Activated T-cell treated with anti-CD3 and anti-CD28 coated beads, Interleukin-2, amount 50 U/mL, for 72 hours (primary cell): ENCODE results near the gene MELTF. TPM values are rescaled to one million over a fixed set of nuclear protein-coding genes. Genes with fewer than 3 reads are reported as not detected.

Experiments
- ATAC-seq, 2 donors: fragments of 150-1000 bp; cut with Tn5 transposase; replicated peaks in 1 of 2; 2 replicates each; pipeline ENCODE4 v1.10.0; 2021; ENCODE audit warnings: moderate library complexity in 2 of 2, mild to moderate bottlenecking in 1 of 2
- DNase-seq, 2 donors: peaks; one replicate each; pipeline ENCODE4 v3.0.0; 2021 to 2022; ENCODE audit warnings: mixed read lengths in 1 of 2
- H3K27ac Mint-ChIP-seq: one replicate; pipeline ENCODE4 v1.8.0; 2022; ENCODE audit warnings: mild to moderate bottlenecking, moderate library complexity, mixed read lengths
- H3K27me3 Mint-ChIP-seq: one replicate; pipeline ENCODE4 v1.8.0; 2022; ENCODE audit warnings: low read depth, mixed read lengths
- H3K36me3 Mint-ChIP-seq, 2 donors: one replicate each; pipeline ENCODE4 v1.8.0; 2022; ENCODE audit warnings: mixed read lengths in 2 of 2, mild to moderate bottlenecking in 1 of 2; ENCODE audit not compliant: insufficient read depth in 2 of 2
- H3K4me1 Mint-ChIP-seq: one replicate; pipeline ENCODE4 v1.8.0; 2022; ENCODE audit warnings: low read depth, mixed read lengths
- H3K4me3 Mint-ChIP-seq, 2 donors: one replicate each; pipeline ENCODE4 v1.8.0; 2022; ENCODE audit warnings: mild to moderate bottlenecking in 2 of 2, mixed read lengths in 2 of 2, moderate library complexity in 2 of 2
- H3K9me3 Mint-ChIP-seq, 2 donors: one replicate each; pipeline ENCODE4 v1.8.0; 2022; ENCODE audit warnings: mixed read lengths in 2 of 2
- total RNA-seq, 2 donors: library from RNA; stranded (reverse); gene quantifications; one replicate each; pipeline ENCODE4 v1.2.3, GENCODE V29; 2022

The MELTF gene
- total RNA-seq, 2 donors from 2014 or later, result 2.9 to 4.9 TPM

- DNase-seq, result no peak
- H3K4me3 Mint-ChIP-seq, result no peak overlapping the region
- H3K36me3 Mint-ChIP-seq, result peaks cover 4 to 17% of the 10 kb centered on the region in 2 donors
- H3K27me3 Mint-ChIP-seq, result peaks cover under 1% of the 10 kb centered on the region
- peaks cover 2 to 4% of the 10 kb centered on the region in 2 donors for H3K9me3 Mint-ChIP-seq
- no peak overlapping the region for H3K27ac Mint-ChIP-seq
- peaks cover 13% of the 10 kb centered on the region for H3K4me1 Mint-ChIP-seq
- ATAC-seq, result no peak
Measured at GRCh38 chr3:196962108-196962929, 67.3 kb downstream of the MELTF start.

- no peak for ATAC-seq
- no peak for DNase-seq
- H3K4me3 Mint-ChIP-seq, result no peak overlapping the region
- H3K4me1 Mint-ChIP-seq, result no peaks in the 10 kb centered on the region
- no peaks in the 10 kb centered on the region for H3K36me3 Mint-ChIP-seq
- peak overlapping the region; percentile 42 for H3K27ac Mint-ChIP-seq
- H3K27me3 Mint-ChIP-seq, result no peaks in the 10 kb centered on the region
- no peaks in the 10 kb centered on the region for H3K9me3 Mint-ChIP-seq
Measured at GRCh38 chr3:196954832-196955231, 74.8 kb downstream of the MELTF start.

Other genes starting within 250 kb of the MELTF start
- 10 to 100 TPM; 33.7 to 38.6 TPM for gene SENP5, start 161.9 kb downstream of the MELTF start, total RNA-seq
- 10 to 100 TPM; 71.4 to 84.3 TPM for gene NCBP2, start 87.3 kb downstream of the MELTF start, total RNA-seq
- gene PIGZ, start 61.0 kb downstream of the MELTF start, total RNA-seq, result 1 to 10 TPM; 1.1 to 1.7 TPM